Stimulated activated effector memory CD8-positive, alpha-beta T cell treated with anti-CD3 and anti-CD28 coated beads, Interleukin-12 subunit alpha, Interleukin-12 subunit beta, amount 100 ng/mL, for 72 hours (primary cell): ENCODE data around the gene DST.
"Not testable (repeated sequence)": the region's sequence is repeated elsewhere in the genome, so short reads cannot be mapped to it uniquely, and the experiment has no call there.

Source experiments
- ATAC-seq: fragments of 150-1000 bp; cut with Tn5 transposase; 2 replicates; pipeline ENCODE4 v1.10.0; 2021
- DNase-seq, 2 donors: peaks; one replicate each; pipeline ENCODE4 v3.0.0; 2021 to 2022; ENCODE audit warnings: low spot score in 2 of 2
- H3K27ac Mint-ChIP-seq: one replicate; pipeline ENCODE4 v1.8.0; 2022; ENCODE audit warnings: mild to moderate bottlenecking, mixed read lengths
- H3K36me3 Mint-ChIP-seq: one replicate; pipeline ENCODE4 v1.8.0; 2022; ENCODE audit warnings: mild to moderate bottlenecking, mixed read lengths
- H3K4me1 Mint-ChIP-seq: one replicate; pipeline ENCODE4 v1.8.0; 2022; ENCODE audit warnings: mixed read lengths
- H3K4me3 Mint-ChIP-seq: one replicate; pipeline ENCODE4 v1.8.0; 2022; ENCODE audit warnings: mild to moderate bottlenecking, mixed read lengths
- H3K9me3 Mint-ChIP-seq: one replicate; pipeline ENCODE4 v1.8.0; 2022; ENCODE audit warnings: mixed read lengths

DST gene

DNA sequence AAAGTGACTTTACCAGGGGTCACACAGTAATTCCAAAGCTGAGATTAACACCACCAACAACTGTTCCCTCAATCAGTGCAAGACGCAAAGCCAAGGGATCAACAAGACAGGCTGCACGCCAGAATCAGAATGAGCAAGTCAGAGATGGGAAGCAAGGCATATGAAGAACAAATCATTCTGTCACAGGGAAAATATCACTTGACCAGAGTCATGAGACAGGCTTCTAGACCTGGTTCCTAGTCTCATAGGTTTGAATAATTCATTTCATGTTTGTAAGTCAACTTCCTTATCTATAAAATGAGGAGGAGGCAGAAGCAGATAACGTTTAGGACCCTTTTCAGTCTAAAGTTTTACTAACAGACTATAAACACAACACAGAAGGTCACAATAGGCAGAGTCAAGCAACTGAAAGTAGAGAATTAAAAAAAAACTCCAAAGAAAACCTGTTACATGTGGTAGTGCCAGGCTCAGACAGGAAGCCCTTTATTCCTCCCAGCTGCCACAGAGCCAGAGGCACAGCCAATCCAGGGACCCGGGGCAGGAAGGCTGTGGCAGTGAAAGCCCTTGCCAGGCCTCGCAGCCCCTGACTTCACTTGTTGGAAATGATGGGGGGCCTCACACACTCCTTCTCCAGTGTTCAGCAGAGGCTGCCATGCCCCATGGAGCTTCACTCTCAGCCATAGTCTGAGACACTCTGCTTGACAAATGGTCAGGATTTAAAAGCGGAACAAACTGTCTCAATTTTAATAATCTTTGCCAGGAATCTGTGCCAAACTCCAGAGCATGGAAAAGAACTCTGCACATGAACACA is 29.2 kb upstream of the DST start:
- Mint-ChIP-seq H3K4me1 (no peaks in the 10 kb centered on the region), H3K9me3 (no peaks in the 10 kb centered on the region), H3K36me3 (no peaks in the 10 kb centered on the region), H3K4me3 (no peak overlapping the region), H3K27ac (no peak overlapping the region)
- DNase-seq (no peak), ATAC-seq (no peak)

DNA sequence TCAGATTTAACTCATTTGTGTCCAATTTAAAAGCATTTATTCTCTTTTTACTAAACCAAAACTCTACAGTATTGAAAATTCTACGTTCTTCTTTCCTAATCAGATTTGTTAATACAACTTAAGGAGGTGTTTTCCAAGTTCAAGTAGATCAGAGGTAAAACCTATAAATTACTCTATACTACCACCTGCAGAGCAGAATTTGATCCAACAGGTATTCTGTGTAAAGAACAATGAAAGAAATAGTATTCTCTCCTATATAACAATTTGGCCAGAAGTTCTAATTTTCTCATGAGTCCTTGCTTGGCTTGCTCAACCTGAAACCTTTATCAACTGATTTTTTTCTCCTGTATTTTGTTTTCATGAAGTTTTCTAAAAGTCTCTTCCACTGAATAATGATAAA is 28.5 kb upstream of the DST start:
- no peak overlapping the region for H3K27ac Mint-ChIP-seq
- no peaks in the 10 kb centered on the region for H3K4me1 Mint-ChIP-seq

DNA sequence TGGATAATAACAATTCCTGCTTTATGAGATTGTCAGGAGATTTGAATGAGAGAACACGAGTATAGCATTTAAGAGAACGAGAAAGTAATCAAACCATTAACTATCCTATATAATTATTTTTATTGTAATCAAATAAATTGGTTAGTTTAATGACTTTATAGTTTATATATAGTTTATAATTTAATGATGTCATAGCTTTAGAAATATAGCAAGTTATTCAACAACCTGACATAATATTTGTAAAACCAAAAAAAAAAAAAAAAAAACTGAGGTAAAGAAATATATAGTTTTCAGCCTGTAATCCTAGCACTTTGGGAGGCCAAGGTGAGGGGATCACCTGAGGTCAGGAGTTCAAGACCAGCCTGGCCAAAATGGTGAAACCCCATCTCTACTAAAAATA is 26.4 kb upstream of the DST start:
- no peak overlapping the region for H3K27ac Mint-ChIP-seq
- ATAC-seq (no peak), DNase-seq (no peak)
- no peaks in the 10 kb centered on the region for H3K9me3 Mint-ChIP-seq
- H3K4me1 Mint-ChIP-seq, result no peaks in the 10 kb centered on the region
- no peaks in the 10 kb centered on the region for H3K36me3 Mint-ChIP-seq
- no peak overlapping the region for H3K4me3 Mint-ChIP-seq

More for the DNA sequence above, 28.5 kb upstream of the DST start:
- Mint-ChIP-seq H3K9me3 (no peaks in the 10 kb centered on the region), H3K36me3 (no peaks in the 10 kb centered on the region), H3K4me3 (no peak overlapping the region)
- ATAC-seq (no peak), DNase-seq (no peak)

DNA sequence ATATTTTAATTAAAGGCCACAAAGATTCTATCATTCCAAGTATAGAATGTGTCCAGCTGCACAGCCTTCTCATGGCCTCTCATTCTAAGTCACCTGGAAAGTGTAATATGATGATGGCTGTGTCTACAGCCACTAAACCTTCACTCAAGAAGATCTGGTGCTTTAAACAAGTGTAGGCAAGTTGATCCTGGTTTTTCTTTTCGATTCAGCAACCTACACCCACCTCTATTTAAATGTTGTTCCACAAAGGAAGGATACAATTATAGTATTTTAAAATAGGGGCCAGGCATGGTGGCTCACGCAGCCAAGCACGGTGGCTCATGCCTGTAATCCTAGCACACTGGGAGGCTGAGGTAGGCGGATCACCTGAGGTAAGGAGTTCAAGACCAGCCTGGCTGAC is 25.5 kb upstream of the DST start:
- Mint-ChIP-seq H3K4me1 (no peaks in the 10 kb centered on the region), H3K27ac (no peak overlapping the region), H3K9me3 (no peaks in the 10 kb centered on the region), H3K4me3 (no peak overlapping the region), H3K36me3 (no peaks in the 10 kb centered on the region)
- DNase-seq, result no peak
- ATAC-seq, result no peak

DNA sequence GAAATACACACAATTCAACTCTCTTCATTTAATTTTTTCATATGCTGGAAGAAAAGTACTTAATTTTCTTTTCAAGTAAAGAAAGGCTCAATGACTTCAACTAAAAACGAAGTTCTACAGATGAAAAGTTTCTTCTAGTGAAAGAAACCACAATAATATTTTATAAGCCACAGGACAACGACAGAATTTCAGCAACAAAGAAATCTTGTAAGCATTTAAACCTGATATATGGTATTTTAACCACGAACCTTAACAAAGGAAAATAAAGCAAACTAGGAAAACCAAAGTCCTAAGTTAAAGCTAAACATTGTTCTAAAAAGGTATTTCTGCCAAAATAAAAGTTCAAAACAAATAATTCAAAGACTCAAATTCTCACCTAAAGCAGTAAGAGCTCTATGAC is 24.6 kb upstream of the DST start:
- Mint-ChIP-seq H3K4me1 (no peaks in the 10 kb centered on the region), H3K36me3 (no peaks in the 10 kb centered on the region), H3K9me3 (no peaks in the 10 kb centered on the region), H3K4me3 (no peak overlapping the region), H3K27ac (no peak overlapping the region)
- ATAC-seq (no peak), DNase-seq (no peak)

DNA sequence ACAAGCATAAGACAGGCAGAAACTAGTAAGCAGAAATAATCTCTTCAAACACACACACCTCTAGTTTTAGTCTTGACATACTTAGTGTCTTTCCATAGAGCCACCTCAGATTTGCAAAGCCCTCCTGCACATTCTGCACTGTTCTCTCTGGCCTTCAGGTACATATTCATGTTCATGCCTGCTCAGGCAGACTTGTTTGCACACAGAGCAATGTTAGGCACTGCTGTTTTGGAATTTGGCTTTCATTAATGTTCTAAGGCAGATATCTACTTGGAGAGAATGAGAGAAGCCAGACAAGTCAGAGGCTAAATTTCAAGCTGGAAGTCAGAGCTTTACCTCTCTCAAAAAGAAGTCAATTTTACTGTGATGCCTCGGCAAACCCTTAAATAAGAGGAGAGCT is 21.3 kb upstream of the DST start:
- Mint-ChIP-seq H3K36me3 (no peaks in the 10 kb centered on the region), H3K4me1 (no peaks in the 10 kb centered on the region), H3K9me3 (no peaks in the 10 kb centered on the region), H3K4me3 (no peak overlapping the region), H3K27ac (no peak overlapping the region)
- ATAC-seq (no peak), DNase-seq (no peak)

DNA sequence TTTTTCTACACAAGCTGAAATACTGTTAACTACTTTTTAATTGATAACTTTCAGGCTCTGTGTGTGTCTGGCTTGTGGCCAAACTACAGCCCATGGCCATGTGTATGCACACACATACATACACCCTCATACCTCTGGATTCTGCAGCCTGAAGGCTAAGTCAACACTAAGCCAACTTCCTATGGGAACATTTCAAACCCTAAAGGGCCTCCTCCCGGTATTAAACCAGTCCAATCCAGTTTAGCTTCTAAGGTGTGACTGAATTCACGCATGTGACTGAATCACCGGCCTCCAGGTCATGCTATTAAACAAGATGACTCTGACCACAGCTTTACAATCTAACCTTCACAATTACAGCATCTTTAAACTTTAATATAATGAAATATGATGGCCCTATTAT is 20.7 kb upstream of the DST start:
- ATAC-seq (no peak), DNase-seq (no peak)
- no peaks in the 10 kb centered on the region for H3K36me3 Mint-ChIP-seq
- no peak overlapping the region for H3K27ac Mint-ChIP-seq
- H3K4me3 Mint-ChIP-seq, result no peak overlapping the region
- no peaks in the 10 kb centered on the region for H3K4me1 Mint-ChIP-seq
- H3K9me3 Mint-ChIP-seq, result no peaks in the 10 kb centered on the region

DNA sequence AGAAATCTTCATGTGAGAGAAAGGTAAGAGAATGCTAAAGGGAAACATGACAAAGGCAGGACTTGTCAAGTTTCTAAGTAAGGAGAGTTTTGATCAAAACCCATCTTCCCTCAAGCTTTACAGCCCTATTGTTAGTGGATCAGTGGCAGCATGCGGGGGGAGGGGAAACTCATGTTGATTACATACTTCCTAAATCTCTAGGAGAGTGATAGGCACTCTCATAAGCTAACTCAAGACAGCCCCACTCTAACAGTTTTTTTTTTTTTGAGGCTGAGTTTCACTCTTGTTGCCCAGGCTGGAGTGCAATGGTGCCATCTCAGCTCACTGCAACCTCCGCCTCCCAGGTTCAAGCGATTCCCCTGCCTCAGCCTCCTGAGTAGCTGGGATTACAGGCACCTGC is 18.6 kb upstream of the DST start:
- H3K27ac Mint-ChIP-seq, H3K4me1 Mint-ChIP-seq, ATAC-seq, H3K36me3 Mint-ChIP-seq, H3K9me3 Mint-ChIP-seq, H3K4me3 Mint-ChIP-seq, DNase-seq: not testable (repeated sequence)

DNA sequence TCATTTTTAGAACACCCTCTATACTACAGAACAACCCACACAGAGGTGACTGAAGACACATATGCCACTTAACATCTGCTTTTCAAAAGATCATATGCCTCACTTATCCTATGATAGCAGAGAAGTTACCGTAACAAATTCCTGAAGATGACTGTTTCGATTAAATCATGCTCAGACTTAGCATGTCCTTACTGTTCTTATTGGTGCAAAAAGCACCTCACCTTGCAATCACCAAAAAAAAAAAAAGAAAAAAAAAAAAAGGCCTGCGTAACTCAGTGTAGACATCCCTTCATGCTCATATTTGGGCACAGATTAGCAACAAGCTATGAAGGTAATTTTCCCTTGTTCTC is 17.7 kb upstream of the DST start:
- ATAC-seq (no peak), DNase-seq (no peak)
- Mint-ChIP-seq H3K4me3 (no peak overlapping the region), H3K4me1 (no peaks in the 10 kb centered on the region), H3K27ac (no peak overlapping the region), H3K9me3 (no peaks in the 10 kb centered on the region), H3K36me3 (no peaks in the 10 kb centered on the region)

DNA sequence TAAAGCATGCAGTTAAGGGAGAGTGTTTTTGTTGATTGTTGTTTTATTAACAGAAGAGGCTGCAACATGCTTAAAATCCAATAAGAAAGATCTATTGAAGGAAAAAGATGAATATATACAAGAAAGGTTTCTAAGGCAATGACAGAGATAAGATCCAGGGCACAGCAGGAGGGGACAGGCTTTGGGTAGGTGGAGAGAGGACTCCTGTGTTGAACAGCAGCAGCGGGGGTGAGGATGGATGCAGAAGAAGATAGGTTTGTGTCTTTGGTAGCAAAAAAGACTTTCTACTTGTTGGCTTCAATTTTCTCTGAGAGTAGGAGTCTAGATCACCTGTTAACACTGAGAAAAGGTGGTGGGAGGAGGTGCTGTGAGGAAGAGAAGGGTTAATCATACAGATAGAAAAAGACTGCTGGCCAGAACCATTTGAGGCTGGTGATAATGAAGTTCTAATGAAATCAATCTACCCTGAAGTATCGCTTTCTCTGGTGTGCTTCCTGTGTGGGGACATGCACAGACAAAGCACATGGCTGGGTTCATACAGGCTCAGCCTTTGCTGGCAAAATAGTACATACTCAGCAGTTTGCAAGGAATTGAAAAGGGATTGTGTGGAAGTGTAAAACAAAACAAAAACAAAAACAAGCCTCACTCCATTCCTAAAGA is 17.2 kb upstream of the DST start:
- H3K27ac Mint-ChIP-seq, result no peak overlapping the region
- ATAC-seq (no peak), DNase-seq (no peak)
- H3K4me3 Mint-ChIP-seq, result no peak overlapping the region
- no peaks in the 10 kb centered on the region for H3K4me1 Mint-ChIP-seq
- no peaks in the 10 kb centered on the region for H3K9me3 Mint-ChIP-seq
- H3K36me3 Mint-ChIP-seq, result no peaks in the 10 kb centered on the region

DNA sequence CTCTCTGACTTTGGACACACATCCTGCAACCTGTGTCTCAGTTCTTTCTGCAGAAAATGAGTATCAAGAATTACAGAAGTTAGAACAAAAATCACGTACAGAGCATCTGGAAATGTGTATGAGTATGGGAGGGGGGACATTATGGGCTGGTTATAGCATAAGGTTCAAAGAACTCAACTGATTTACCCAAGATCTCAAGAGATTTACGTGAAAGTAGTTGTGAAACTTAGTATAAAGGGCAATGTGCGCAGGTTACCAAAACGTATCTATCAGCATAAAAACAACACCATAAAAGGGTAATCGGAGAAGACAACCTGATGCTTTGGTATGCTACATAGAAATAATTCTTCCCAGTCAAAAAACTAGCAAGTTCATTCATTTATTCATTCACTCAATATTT is 15.6 kb upstream of the DST start:
- no peak for ATAC-seq

DNA sequence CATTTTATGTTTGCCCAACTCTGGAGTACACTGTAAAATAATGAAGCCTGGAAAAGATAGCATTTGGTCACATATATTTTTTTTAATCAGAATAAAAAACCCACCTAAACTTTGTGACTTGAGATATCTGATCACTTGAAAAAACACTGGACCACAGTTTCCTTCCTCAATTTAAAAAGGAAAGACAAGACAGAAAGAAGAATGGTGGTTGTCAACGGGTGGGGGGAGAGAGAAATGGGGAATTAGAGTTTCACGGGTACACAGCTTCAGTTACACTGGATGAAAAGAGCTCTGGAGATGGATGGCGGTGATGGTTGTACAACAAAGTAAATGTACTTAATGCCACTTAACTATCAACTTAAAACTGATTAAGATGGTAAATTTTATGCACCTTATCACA is 14.7 kb upstream of the DST start:
- no peak for ATAC-seq
- no peak for DNase-seq
- H3K4me3 Mint-ChIP-seq, result no peak overlapping the region
- H3K27ac Mint-ChIP-seq, result no peak overlapping the region
- no peaks in the 10 kb centered on the region for H3K36me3 Mint-ChIP-seq
- H3K4me1 Mint-ChIP-seq, result no peaks in the 10 kb centered on the region
- H3K9me3 Mint-ChIP-seq, result no peaks in the 10 kb centered on the region

More for the DNA sequence above, 15.6 kb upstream of the DST start:
- no peaks in the 10 kb centered on the region for H3K4me1 Mint-ChIP-seq
- H3K27ac Mint-ChIP-seq, result no peak overlapping the region
- no peaks in the 10 kb centered on the region for H3K9me3 Mint-ChIP-seq
- H3K4me3 Mint-ChIP-seq, result no peak overlapping the region
- DNase-seq, result no peak
- H3K36me3 Mint-ChIP-seq, result no peaks in the 10 kb centered on the region

DNA sequence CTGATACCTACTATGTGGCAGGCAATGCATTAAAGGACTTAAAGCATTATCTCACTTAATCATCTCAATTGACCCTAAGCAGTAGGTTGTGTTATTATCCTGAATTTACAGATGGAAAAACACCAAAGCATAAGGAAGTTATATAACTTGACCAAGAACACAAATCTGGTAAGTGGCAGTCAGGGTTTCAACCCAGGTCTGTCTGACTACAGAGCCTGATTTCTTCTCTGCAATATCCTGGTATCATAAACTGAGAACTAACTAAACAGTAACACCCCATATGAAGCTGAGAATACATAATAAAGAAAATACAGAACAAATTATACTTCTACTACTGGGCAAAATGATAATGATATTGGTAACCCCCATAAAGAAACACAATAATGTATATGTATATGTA is 13.8 kb upstream of the DST start:
- Mint-ChIP-seq H3K9me3 (no peaks in the 10 kb centered on the region), H3K4me3 (no peak overlapping the region), H3K4me1 (no peaks in the 10 kb centered on the region), H3K27ac (no peak overlapping the region), H3K36me3 (no peaks in the 10 kb centered on the region)
- DNase-seq, result no peak
- no peak for ATAC-seq

DNA sequence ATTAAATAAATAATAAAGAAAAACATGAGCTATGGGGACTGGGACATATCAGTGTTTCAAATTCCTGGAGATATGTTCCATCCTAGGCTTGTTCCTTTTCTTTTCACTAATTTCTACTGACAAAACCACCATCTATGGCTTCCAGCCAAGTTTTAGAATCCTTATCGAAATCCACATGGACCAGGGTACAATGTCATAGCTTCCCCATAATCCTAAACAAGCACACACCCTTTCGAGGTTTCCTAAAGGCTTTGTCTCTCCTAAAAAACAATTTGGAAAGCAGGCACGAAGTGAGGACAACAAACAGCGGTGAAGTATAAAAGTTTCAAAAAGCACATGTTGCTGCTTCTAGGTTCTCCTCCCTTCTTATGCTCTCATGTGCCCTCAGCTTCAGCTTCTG is 13.3 kb upstream of the DST start:
- DNase-seq, result no peak
- Mint-ChIP-seq H3K4me3 (no peak overlapping the region), H3K4me1 (no peaks in the 10 kb centered on the region), H3K27ac (no peak overlapping the region), H3K36me3 (no peaks in the 10 kb centered on the region), H3K9me3 (no peaks in the 10 kb centered on the region)
- ATAC-seq, result no peak

DNA sequence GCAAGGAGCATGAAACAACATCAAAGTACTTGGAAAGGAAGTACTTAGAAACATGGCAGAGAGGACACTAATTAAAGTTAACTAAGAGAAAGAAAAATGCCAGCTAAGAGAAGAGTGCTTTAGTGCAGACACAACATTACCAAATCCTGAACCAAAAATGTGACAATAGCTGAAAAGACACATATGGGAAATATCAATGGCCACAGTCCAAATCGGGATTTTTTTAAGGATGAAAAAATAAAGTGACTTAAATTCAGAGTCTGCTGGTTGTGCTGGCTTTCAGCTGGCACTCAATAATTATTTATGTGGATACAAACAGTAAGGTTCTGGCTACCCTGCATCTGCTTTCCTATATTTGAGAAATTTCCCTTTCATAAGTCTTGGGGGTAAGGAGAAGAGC is 12.6 kb upstream of the DST start:
- H3K9me3 Mint-ChIP-seq, result no peaks in the 10 kb centered on the region
- DNase-seq, result no peak
- no peaks in the 10 kb centered on the region for H3K36me3 Mint-ChIP-seq
- no peaks in the 10 kb centered on the region for H3K4me1 Mint-ChIP-seq
- H3K4me3 Mint-ChIP-seq, result no peak overlapping the region
- no peak for ATAC-seq
- no peak overlapping the region for H3K27ac Mint-ChIP-seq

DNA sequence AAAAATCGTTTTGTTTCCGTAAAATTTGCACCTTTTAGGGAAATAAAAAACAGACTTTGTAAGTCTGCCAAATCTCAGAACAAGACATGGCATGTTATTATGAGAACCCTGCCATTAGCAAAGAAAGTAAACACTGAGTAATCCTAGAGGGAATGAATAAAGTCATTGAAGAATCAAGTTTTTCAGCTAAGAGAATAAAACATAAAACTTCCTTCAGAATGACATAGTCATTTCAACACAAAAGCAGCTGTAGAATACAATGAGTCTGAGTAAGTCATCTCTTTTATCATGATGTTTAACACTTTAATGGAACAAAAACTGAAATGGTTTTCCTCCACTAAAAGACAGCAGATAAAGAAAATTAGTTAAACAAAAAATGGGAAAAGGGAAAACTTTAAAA is 10.3 kb upstream of the DST start:
- peaks cover 3% of the 10 kb centered on the region for H3K9me3 Mint-ChIP-seq
- H3K36me3 Mint-ChIP-seq, result no peaks in the 10 kb centered on the region
- no peak overlapping the region for H3K27ac Mint-ChIP-seq
- DNase-seq (no peak), ATAC-seq (no peak)
- no peak overlapping the region for H3K4me3 Mint-ChIP-seq
- H3K4me1 Mint-ChIP-seq, result no peaks in the 10 kb centered on the region
